Endothelial cell (in vitro differentiated cells): ENCODE measurements around the gene HIF1AN. TPM values are rescaled to one million over a fixed set of nuclear protein-coding genes. Genes with fewer than 3 reads are reported as not detected.

Source experiments
- DNase-seq: peaks from one replicate; pipeline ENCODE4 v3.0.0; 2021; ENCODE audit warnings: low spot score
- H3K27ac Mint-ChIP-seq: one replicate; pipeline ENCODE4 v1.8.0; 2021; ENCODE audit warnings: mixed read lengths, inconsistent platforms; ENCODE audit not compliant: unreplicated experiment
- H3K27me3 Mint-ChIP-seq: one replicate; pipeline ENCODE4 v1.8.0; 2021; ENCODE audit warnings: mild to moderate bottlenecking, moderate library complexity, mixed read lengths, inconsistent platforms; ENCODE audit not compliant: unreplicated experiment
- H3K36me3 Mint-ChIP-seq: one replicate; pipeline ENCODE4 v1.8.0; 2021; ENCODE audit warnings: mild to moderate bottlenecking, low read depth, mixed read lengths, inconsistent platforms; ENCODE audit not compliant: unreplicated experiment
- H3K4me1 Mint-ChIP-seq: one replicate; pipeline ENCODE4 v1.8.0; 2021; ENCODE audit warnings: mild to moderate bottlenecking, mixed read lengths, inconsistent platforms; ENCODE audit not compliant: unreplicated experiment
- H3K4me3 Mint-ChIP-seq: one replicate; pipeline ENCODE4 v1.8.0; 2021; ENCODE audit warnings: mild to moderate bottlenecking, mixed read lengths, inconsistent platforms; ENCODE audit not compliant: unreplicated experiment
- H3K9me3 Mint-ChIP-seq: one replicate; pipeline ENCODE4 v1.8.0; 2021; ENCODE audit warnings: mixed read lengths, inconsistent platforms; ENCODE audit not compliant: unreplicated experiment
- CTCF ChIP-seq: fragments of 200-600 bp; sonication (generic); IDR thresholded peaks from one replicate; pipeline ENCODE4 v1.5.0; 2021; ENCODE audit warnings: antibody characterized with exemption; ENCODE audit not compliant: unreplicated experiment
- total RNA-seq: library from RNA; stranded (reverse); fragmentation: NEBNext Ultra II Directional; extraction: Animal tissue kit (Norgen Biotek cat#: 25700); gene quantifications from one replicate; pipeline ENCODE4 v1.2.1, GENCODE V29; 2021; ENCODE audit not compliant: unreplicated experiment

HIF1AN gene
- total RNA-seq, 1 donor from 2014 or later: 44.4 TPM

- TF ChIP-seq CTCF: no peak
- Mint-ChIP-seq H3K27ac (no peak overlapping the region), H3K9me3 (no peaks in the 10 kb centered on the region), H3K27me3 (no peaks in the 10 kb centered on the region), H3K4me3 (no peak overlapping the region), H3K4me1 (no peaks in the 10 kb centered on the region), H3K36me3 (no peaks in the 10 kb centered on the region)
- no peak for DNase-seq
Observed at GRCh38 chr10:100598166-100598565, 62.4 kb downstream of the HIF1AN start.

GRCh38 chr10:100600218-100600617 is 64.5 kb downstream of the HIF1AN start:
- Mint-ChIP-seq H3K4me3 (no peak overlapping the region), H3K9me3 (no peaks in the 10 kb centered on the region), H3K4me1 (no peaks in the 10 kb centered on the region), H3K27ac (no peak overlapping the region), H3K27me3 (no peaks in the 10 kb centered on the region), H3K36me3 (no peaks in the 10 kb centered on the region)
- no peak for DNase-seq
- TF ChIP-seq CTCF: no peak

- Mint-ChIP-seq H3K4me3 (no peak overlapping the region), H3K27me3 (no peaks in the 10 kb centered on the region)
Observed at GRCh38 chr10:100607439-100607838, 71.7 kb downstream of the HIF1AN start.

More at GRCh38 chr10:100607439-100607838, 71.7 kb downstream of the HIF1AN start:
- no peak for DNase-seq
- Mint-ChIP-seq H3K4me1 (peaks cover 3% of the 10 kb centered on the region), H3K36me3 (no peaks in the 10 kb centered on the region), H3K27ac (no peak overlapping the region), H3K9me3 (no peaks in the 10 kb centered on the region)
- no peak for TF ChIP-seq CTCF

Other genes starting within 250 kb of the HIF1AN start
- 63.2 TPM for gene BLOC1S2, start 249.3 kb upstream of the HIF1AN start, total RNA-seq
- 0.44 TPM for gene PKD2L1, start 205.7 kb upstream of the HIF1AN start, total RNA-seq
- 627 TPM for gene SCD, start 188.7 kb upstream of the HIF1AN start, total RNA-seq
- not detected for gene WNT8B, start 72.9 kb upstream of the HIF1AN start, total RNA-seq
- 13.2 TPM for gene SEC31B, start 16.1 kb upstream of the HIF1AN start, total RNA-seq
- 171 TPM for gene NDUFB8, start 6.1 kb upstream of the HIF1AN start, total RNA-seq
- 17.4 TPM for gene PAX2, start 209.6 kb downstream of the HIF1AN start, total RNA-seq